Kidney epithelial cell (primary cell): ENCODE results near the gene KCNIP4. TPM values are rescaled to one million over a fixed set of nuclear protein-coding genes. Genes with fewer than 3 reads are reported as not detected.

Experiments used
- DNase-seq: peaks from one replicate; pipeline ENCODE4 v3.0.0-alpha.2; 2010; ENCODE audit warnings: low read depth
- H3K27me3 ChIP-seq: 2 replicates; pipeline ENCODE4 v1.6.0; 2011; ENCODE audit warnings: low read length; ENCODE audit not compliant: control insufficient read depth, insufficient read depth
- H3K36me3 ChIP-seq: 2 replicates; pipeline ENCODE4 v1.5.1; 2011; ENCODE audit warnings: low read length; ENCODE audit not compliant: control insufficient read depth, insufficient read depth
- H3K4me3 ChIP-seq: 2 replicates; pipeline ENCODE4 v1.5.1; 2011; ENCODE audit warnings: low read depth, mild to moderate bottlenecking, control low read depth, low read length
- CTCF ChIP-seq: IDR thresholded peaks from 2 replicates; pipeline ENCODE4 v1.5.1; 2011; ENCODE audit warnings: mild to moderate bottlenecking, moderate library complexity, low read length, control low read depth, inconsistent platforms; ENCODE audit not compliant: insufficient read depth, poor library complexity, severe bottlenecking
- total RNA-seq: library from RNA; depleted of rRNA; stranded (reverse); fragments of >200 nt; gene quantifications from 2 replicates; pipeline ENCODE4 v1.2.3, GENCODE V29; 2015

The KCNIP4 gene
- total RNA-seq, 1 donor from 2014 or later = 5.5 TPM

- no peaks in the 10 kb centered on the region for H3K27me3 ChIP-seq
- no peaks in the 10 kb centered on the region for H3K36me3 ChIP-seq
- TF ChIP-seq CTCF = no peak
- DNase-seq = no peak
- no peak overlapping the region for H3K4me3 ChIP-seq
Measured at GRCh38 chr4:21876711-21877110, 71.9 kb downstream of the KCNIP4 start.

DNA sequence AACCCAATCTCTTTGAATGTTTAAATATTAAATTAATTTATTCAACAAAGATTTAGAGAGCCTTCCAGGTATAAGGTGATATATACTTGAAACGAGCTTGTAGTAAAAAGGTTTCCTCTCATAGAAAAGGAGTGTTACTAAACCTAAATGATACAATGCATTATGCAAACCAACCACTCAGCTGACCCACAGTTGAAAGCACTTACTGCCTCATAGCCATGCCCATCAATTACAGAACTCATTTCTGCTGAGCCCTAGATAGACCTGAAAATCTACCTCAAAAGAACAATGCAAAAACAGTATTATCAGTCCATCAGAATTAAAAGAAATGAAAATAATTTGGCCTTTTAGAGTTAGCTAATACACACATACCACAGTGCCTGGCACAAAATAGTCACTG lies 75.4 kb downstream of the KCNIP4 start:
- Histone ChIP-seq H3K27me3 (no peaks in the 10 kb centered on the region), H3K4me3 (no peak overlapping the region), H3K36me3 (no peaks in the 10 kb centered on the region)
- DNase-seq = no peak
- no peak for TF ChIP-seq CTCF

- no peak for TF ChIP-seq CTCF
- Histone ChIP-seq H3K4me3 (no peak overlapping the region), H3K36me3 (no peaks in the 10 kb centered on the region), H3K27me3 (no peaks in the 10 kb centered on the region)
- no peak for DNase-seq
Measured at GRCh38 chr4:21872101-21872500, 76.5 kb downstream of the KCNIP4 start.

- DNase-seq = no peak
- TF ChIP-seq CTCF = no peak
Measured at GRCh38 chr4:21869978-21870745, 78.4 kb downstream of the KCNIP4 start.

DNA sequence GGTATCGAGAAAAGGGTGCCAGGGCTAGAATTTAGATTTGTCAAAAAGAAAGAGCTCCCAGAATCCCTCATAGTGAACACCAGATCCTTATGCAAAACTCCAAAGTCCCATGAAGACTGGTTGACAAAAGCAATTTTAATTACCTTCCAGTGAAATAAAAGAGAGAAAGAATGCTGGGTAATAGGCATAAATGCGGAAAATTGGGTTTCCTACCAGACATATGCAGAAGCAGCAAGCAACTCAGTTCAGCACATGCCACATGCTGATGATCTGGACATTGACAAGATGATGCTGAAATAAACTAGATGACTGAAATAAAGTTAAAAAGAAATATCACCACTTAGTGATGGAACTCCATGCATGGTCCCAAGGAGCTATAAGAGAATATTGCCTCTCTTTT lies 83.9 kb downstream of the KCNIP4 start:
- DNase-seq = no peak
- TF ChIP-seq CTCF = no peak
- Histone ChIP-seq H3K4me3 (no peak overlapping the region), H3K36me3 (no peaks in the 10 kb centered on the region), H3K27me3 (no peaks in the 10 kb centered on the region)

More at GRCh38 chr4:21869978-21870745, 78.4 kb downstream of the KCNIP4 start:
- Histone ChIP-seq H3K36me3 (no peaks in the 10 kb centered on the region), H3K27me3 (no peaks in the 10 kb centered on the region), H3K4me3 (no peak overlapping the region)

DNA sequence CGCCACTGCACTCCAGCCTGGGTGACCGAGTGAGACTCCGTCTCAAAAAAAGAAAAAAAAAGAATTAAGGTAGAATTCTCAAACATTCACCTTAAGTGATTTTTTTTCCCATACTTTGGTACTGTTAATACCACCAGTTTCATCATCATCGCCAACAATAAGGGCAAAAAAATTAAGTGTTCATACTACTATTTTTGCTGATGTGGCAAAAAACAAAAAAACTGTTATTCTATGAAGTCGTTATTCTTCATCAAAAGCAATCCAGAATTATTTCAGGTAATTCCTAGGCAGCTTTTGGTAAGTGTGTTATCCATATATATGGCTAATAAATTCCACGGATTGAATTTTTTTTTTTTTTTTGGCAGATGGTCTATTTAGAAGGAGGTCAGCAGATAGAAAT lies 85.7 kb downstream of the KCNIP4 start:
- no peak for TF ChIP-seq CTCF
- H3K27me3 ChIP-seq = no peaks in the 10 kb centered on the region
- H3K4me3 ChIP-seq = no peak overlapping the region
- no peaks in the 10 kb centered on the region for H3K36me3 ChIP-seq
- DNase-seq = no peak
